RWPE2 (cell line): ENCODE data around the gene ERVFRD-1.
"Not testable (repeated sequence)": the region's sequence is repeated elsewhere in the genome, so short reads cannot be mapped to it uniquely, and the experiment has no call there.

Experiments used
- ATAC-seq: fragments of 200-7000 bp; cut with Tn5 transposase; 3 replicates; pipeline ENCODE4 v1.9.1; 2021; ENCODE audit warnings: low read depth
- DNase-seq: peaks from one replicate; pipeline ENCODE4 v3.0.0-alpha.2; 2020; ENCODE audit warnings: low spot score
- H3K27ac ChIP-seq: fragments of 450-650 bp; 2 replicates; pipeline ENCODE4 v1.5.1; 2017; ENCODE audit warnings: mild to moderate bottlenecking; ENCODE audit not compliant: poor library complexity, severe bottlenecking
- H3K27me3 ChIP-seq: fragments of 250-450 bp; sonication (Bioruptor Pico); 2 replicates; pipeline ENCODE4 v1.5.1; 2021; ENCODE audit warnings: mild to moderate bottlenecking, moderate library complexity; ENCODE audit not compliant: insufficient read depth, poor library complexity, severe bottlenecking
- H3K36me3 ChIP-seq: fragments of 250-450 bp; sonication (Bioruptor Pico); 2 replicates; pipeline ENCODE4 v1.5.1; 2020; ENCODE audit warnings: low read depth, mild to moderate bottlenecking, moderate library complexity
- H3K4me1 ChIP-seq: fragments of 250-450 bp; sonication (Bioruptor Pico); 2 replicates; pipeline ENCODE4 v1.5.1; 2021; ENCODE audit warnings: mild to moderate bottlenecking, moderate library complexity; ENCODE audit not compliant: insufficient read depth, poor library complexity, severe bottlenecking
- H3K4me3 ChIP-seq: fragments of 250-450 bp; sonication (Bioruptor Pico); 2 replicates; pipeline ENCODE4 v1.5.1; 2021; ENCODE audit warnings: mild to moderate bottlenecking, moderate library complexity; ENCODE audit not compliant: severe bottlenecking
- H3K9me3 ChIP-seq: fragments of 250-450 bp; sonication (Bioruptor Pico); 2 replicates; pipeline ENCODE4 v1.5.1; 2021; ENCODE audit warnings: mild to moderate bottlenecking, moderate library complexity; ENCODE audit not compliant: severe bottlenecking
- TF ChIP-seq, protein P1 (sequence below): fragments of 450-650 bp; IDR thresholded peaks from one replicate; pipeline ENCODE4 v1.5.1; 2017; ENCODE audit warnings: mild to moderate bottlenecking, moderate library complexity; ENCODE audit not compliant: poor library complexity, severe bottlenecking

ERVFRD-1 gene

DNA sequence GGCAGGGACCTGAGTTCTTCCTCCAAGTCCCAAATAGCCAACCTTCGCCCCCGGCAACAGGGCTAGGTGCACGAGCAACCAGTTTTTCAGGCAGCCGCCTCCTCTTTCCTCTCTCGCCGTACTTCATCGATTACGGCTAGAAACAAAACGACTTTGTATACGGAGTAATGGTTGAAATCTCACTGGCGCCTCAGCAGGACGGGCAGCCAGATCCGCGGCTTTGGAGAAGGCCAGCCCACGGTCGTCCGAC lies 18.2 kb downstream of the ERVFRD-1 start:
- Histone ChIP-seq H3K4me1 (peaks cover 9% of the 10 kb centered on the region), H3K27ac (peak overlapping the region; percentile 74), H3K9me3 (no peaks in the 10 kb centered on the region), H3K27me3 (no peaks in the 10 kb centered on the region), H3K4me3 (peak overlapping the region; percentile 99), H3K36me3 (no peaks in the 10 kb centered on the region; the same call in none of the 2 replicates)
- peak; percentile 16 for ATAC-seq
- TF ChIP-seq, protein P1, sequence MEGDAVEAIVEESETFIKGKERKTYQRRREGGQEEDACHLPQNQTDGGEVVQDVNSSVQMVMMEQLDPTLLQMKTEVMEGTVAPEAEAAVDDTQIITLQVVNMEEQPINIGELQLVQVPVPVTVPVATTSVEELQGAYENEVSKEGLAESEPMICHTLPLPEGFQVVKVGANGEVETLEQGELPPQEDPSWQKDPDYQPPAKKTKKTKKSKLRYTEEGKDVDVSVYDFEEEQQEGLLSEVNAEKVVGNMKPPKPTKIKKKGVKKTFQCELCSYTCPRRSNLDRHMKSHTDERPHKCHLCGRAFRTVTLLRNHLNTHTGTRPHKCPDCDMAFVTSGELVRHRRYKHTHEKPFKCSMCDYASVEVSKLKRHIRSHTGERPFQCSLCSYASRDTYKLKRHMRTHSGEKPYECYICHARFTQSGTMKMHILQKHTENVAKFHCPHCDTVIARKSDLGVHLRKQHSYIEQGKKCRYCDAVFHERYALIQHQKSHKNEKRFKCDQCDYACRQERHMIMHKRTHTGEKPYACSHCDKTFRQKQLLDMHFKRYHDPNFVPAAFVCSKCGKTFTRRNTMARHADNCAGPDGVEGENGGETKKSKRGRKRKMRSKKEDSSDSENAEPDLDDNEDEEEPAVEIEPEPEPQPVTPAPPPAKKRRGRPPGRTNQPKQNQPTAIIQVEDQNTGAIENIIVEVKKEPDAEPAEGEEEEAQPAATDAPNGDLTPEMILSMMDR: no peak
- no peak for DNase-seq

DNA sequence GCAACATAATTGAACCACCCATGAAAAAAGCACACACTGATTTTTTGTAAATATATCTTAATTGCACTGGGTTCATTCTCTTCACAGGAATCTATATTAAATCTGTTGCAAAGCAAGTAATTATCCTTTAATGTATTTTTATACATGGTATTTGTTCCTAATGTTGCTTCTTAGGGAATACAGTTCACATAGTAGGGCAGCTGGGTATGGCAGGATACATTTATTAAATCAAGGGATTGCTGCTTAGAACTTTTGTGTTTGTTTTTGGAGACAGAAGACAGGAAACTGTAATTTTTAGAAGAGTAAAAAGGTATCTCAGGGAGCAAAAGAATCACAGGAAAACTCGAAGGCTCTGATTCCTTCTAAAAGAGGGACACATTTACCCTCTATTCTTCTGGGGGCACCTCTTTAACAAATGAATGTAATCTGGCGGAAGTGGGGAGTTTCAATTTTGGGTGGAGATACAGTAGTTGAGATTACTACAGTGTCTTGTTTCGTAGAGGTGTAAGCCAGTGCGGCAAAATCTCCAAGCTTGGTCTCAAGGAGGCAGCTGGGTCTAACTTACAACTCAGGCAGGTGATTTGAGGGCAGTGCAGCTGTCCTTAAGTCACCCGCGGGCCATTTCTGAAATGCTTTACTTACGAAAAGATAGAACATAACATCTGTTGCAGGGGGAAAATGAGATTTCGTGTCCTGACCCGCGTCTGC lies 18.7 kb downstream of the ERVFRD-1 start:
- ATAC-seq (peak; percentile 16), DNase-seq (no peak)
- Histone ChIP-seq H3K4me3 (peak overlapping the region; percentile 99), H3K27ac (peak overlapping the region; percentile 74), H3K9me3 (no peaks in the 10 kb centered on the region), H3K36me3 (no peaks in the 10 kb centered on the region; the same call in 1 of the 2 replicates), H3K27me3 (no peaks in the 10 kb centered on the region), H3K4me1 (peaks cover 9% of the 10 kb centered on the region)
- TF ChIP-seq, protein P1: no peak

DNA sequence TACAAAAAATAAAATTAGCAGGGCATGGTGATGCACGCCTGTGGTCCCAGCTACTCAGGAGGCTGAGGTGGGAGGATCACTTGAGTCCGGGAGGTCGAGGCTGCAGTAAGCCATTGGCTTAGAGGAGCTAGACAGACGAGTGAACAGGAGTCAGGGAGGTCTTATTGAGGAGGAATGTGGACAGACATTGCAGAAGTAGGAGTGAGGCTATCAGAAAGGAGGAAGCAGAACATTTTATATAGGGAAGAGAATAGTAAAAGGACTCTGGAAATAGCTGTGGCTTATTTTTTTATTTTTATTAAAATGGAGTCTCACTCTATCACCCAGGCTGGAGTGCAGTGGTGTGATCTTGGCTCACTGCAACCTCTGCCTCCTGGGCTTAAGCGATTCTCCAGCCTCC lies 20.4 kb downstream of the ERVFRD-1 start:
- DNase-seq, ATAC-seq, H3K27ac ChIP-seq, H3K4me3 ChIP-seq, H3K27me3 ChIP-seq, H3K36me3 ChIP-seq, H3K4me1 ChIP-seq, H3K9me3 ChIP-seq: not testable (repeated sequence)

DNA sequence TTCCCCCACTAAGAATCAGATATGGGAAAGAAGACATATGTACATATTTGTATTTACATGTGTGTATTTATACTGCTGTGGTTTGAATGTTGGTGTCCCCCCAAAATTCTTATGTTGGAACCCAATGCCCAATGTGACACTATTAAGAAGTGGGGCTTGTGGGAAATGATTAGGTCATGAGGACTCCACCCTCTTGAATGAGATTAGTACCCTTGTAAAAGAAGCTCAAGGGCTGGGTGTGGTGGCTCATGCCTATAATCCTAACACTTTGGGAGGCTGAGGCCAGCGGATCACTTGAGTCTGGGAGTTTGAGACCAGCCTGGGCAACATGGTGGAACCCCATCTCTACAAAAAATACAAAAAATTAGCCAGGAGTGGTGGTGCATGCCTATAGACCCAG lies 21.8 kb downstream of the ERVFRD-1 start:
- Histone ChIP-seq H3K27ac (no peak overlapping the region), H3K9me3 (no peaks in the 10 kb centered on the region), H3K4me3 (no peak overlapping the region), H3K27me3 (no peaks in the 10 kb centered on the region), H3K4me1 (no peaks in the 10 kb centered on the region), H3K36me3 (no peaks in the 10 kb centered on the region)
- TF ChIP-seq, protein P1: no peak
- DNase-seq (no peak), ATAC-seq (no peak)

DNA sequence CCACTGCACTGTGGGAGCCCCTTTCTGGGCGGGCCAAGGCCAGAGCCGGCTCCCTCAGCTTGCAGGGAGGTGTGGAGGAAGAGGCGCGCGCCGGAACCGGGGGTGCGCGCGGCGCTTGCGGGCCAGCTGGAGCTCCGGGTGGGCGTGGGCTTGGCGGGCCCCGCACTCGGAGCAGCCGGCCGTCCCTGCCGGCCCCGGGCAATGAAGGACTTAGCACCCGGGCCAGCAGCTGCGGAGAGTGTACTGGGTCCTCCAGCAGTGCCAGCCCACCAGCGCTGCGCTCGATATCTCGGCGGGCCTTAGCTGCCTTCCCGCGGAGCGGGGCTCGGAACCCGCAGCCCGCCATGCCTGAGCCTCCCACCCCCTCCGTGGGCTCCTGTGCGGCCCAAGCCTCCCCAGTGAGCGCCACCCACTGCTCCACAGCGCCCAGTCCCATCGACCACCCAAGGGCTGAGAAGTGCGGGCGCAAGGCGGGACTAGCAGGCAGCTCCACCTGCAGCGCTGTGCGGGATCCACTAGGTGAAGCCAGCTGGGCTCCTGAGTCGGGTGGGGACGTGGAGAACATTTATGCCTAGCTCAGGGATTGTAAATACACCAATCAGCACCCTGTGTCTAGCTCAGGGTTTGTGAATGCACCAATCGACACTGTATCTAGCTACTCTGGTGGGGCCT lies 24.2 kb downstream of the ERVFRD-1 start:
- H3K4me3 ChIP-seq, H3K27me3 ChIP-seq, H3K4me1 ChIP-seq, H3K36me3 ChIP-seq, H3K9me3 ChIP-seq, DNase-seq, ATAC-seq, H3K27ac ChIP-seq: not testable (repeated sequence)
